Thyroid gland (tissue), 4 donors: Measurements from ENCODE around the gene BRD4.

Source experiments
- POLR2A ChIP-seq, 2 donors: fragments of 450-650 bp; IDR thresholded peaks; one replicate each; pipeline ENCODE4 v1.6.1; 2017; ENCODE audit warnings: antibody characterized with exemption in 2 of 2, mild to moderate bottlenecking in 2 of 2, moderate library complexity in 1 of 2
- TF ChIP-seq, protein P1 (sequence below), 6 experiments: fragments of 200-600 bp in 3 of 6; fragments of 450-650 bp in 3 of 6; sonication (generic) in 3 of 6; IDR thresholded peaks; one replicate each; pipeline ENCODE4 v1.5.1; 2016 to 2019; ENCODE audit warnings: antibody characterized with exemption in 6 of 6, mild to moderate bottlenecking in 2 of 6, inconsistent platforms in 1 of 6, moderate library complexity in 1 of 6

DNA sequence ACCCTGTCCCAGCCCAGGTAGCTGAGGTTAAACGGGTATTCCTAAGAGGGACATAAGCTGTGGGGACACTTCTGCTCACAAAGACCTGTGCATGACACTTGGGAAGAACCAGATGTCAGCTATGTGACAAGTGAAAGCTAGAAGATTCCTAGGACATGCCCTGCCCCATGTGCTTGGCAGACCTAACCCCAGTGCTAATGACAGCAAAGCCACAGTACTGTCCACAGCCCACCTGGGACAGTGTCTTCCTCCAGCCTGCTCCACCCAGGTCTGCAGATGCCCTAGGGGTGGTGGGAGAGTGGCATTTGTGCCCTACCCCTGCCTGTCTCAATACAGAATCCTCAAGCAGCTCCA, 81.7 kb downstream of the BRD4 start:
- TF ChIP-seq POLR2A (IDR thresholded peaks at IDR 0.05), result no peak
- TF ChIP-seq, protein P1, sequence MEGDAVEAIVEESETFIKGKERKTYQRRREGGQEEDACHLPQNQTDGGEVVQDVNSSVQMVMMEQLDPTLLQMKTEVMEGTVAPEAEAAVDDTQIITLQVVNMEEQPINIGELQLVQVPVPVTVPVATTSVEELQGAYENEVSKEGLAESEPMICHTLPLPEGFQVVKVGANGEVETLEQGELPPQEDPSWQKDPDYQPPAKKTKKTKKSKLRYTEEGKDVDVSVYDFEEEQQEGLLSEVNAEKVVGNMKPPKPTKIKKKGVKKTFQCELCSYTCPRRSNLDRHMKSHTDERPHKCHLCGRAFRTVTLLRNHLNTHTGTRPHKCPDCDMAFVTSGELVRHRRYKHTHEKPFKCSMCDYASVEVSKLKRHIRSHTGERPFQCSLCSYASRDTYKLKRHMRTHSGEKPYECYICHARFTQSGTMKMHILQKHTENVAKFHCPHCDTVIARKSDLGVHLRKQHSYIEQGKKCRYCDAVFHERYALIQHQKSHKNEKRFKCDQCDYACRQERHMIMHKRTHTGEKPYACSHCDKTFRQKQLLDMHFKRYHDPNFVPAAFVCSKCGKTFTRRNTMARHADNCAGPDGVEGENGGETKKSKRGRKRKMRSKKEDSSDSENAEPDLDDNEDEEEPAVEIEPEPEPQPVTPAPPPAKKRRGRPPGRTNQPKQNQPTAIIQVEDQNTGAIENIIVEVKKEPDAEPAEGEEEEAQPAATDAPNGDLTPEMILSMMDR (IDR thresholded peaks at IDR 0.05), result no peak
